Ishikawa (cell line): Measurements from ENCODE around the gene LRWD1.

Experiments
- CEBPB ChIP-seq: IDR thresholded peaks from 2 replicates; pipeline ENCODE4 v1.6.1; 2012
- CREB1 ChIP-seq: IDR thresholded peaks from 2 replicates; pipeline ENCODE4 v1.6.1; 2012; ENCODE audit warnings: low read depth
- EGR1 ChIP-seq: IDR thresholded peaks from 2 replicates; pipeline ENCODE4 v1.6.1; 2012
- EP300 ChIP-seq: IDR thresholded peaks from 2 replicates; pipeline ENCODE4 v1.6.1; 2012; ENCODE audit warnings: borderline replicate concordance
- MAX ChIP-seq: IDR thresholded peaks from 2 replicates; pipeline ENCODE4 v1.6.1; 2012
- NFIC ChIP-seq: IDR thresholded peaks from 2 replicates; pipeline ENCODE4 v1.6.1; 2012
- REST ChIP-seq: IDR thresholded peaks from 2 replicates; pipeline ENCODE4 v1.6.1; 2012; ENCODE audit warnings: low read depth, mild to moderate bottlenecking
- TEAD4 ChIP-seq: IDR thresholded peaks from 2 replicates; pipeline ENCODE4 v1.6.1; 2012

GRCh38 chr7:102432442-102433218 lies 32.2 kb upstream of the LRWD1 start:
- TF ChIP-seq EP300 (no peak), REST (no peak), NFIC (no peak), MAX (no peak), CEBPB (no peak), TEAD4 (no peak), CREB1 (no peak), EGR1 (no peak)
